Measurements from ENCODE around the gene HMGCR.

Gene HMGCR

DNA sequence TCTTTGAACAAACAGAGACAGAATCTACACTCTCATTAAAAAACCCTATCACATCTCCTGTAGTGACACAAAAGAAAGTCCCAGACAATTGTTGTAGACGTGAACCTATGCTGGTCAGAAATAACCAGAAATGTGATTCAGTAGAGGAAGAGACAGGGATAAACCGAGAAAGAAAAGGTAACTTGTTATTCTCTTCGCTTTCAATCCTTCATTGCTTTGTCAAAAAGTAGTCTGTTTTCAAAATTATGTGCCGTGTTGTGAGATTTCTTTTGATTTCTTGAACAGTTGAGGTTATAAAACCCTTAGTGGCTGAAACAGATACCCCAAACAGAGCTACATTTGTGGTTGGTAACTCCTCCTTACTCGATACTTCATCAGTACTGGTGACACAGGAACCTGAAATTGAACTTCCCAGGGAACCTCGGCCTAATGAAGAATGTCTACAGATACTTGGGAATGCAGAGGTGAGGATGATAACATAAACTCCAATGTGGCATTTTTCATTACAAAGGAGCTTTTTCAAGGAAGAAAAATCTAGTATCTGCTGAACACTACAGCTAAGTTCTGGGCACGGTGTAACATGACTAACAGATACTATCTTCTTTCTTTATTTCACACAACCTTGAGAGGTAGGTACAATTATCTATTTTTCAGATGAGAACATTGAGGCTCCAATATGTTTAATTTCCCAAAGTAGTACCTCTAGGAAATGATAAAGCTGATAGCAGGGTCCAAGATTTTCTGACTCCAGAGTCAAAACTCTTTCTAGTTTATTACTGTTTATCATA lies 14.3 kb downstream of the HMGCR start:
- no peaks in the 10 kb centered on the region for H3K9me3 ChIP-seq (replicated peaks in 1 of 11)
- no peak overlapping the region for H3K9ac ChIP-seq
- no peak overlapping the region for H3K4me2 ChIP-seq
- H4K20me1 ChIP-seq: peaks cover 0 to 18% (median 0%) of the 10 kb centered on the region in 11 experiments; a peak in 4 of 22 replicates
- no peak for TF ChIP-seq Cebpa-rat (IDR thresholded peaks at IDR 0.05)
- H3K4me1 ChIP-seq: no peaks in the 10 kb centered on the region
- H3K4me3 ChIP-seq: no peak overlapping the region
- no peak overlapping the region for H3K27ac ChIP-seq
- no peaks in the 10 kb centered on the region for H3K27me3 ChIP-seq
- peaks cover 93 to 100% (median 97%) of the 10 kb centered on the region in 11 experiments for H3K36me3 ChIP-seq

DNA sequence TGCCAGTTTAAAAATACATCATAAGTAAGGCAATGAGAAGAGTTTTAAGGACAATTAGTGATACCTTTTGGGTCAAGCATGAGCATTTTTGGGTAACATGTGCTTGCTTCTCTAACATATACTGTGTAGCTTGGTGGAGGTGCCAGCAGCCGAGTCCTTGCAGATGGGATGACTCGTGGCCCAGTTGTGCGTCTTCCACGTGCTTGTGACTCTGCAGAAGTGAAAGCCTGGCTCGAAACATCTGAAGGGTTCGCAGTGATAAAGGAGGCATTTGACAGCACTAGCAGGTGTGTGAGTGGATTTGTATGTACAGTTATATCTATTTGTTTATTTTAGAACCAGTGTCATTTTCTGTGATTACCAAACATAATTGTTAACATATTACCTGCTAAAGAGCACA lies 18.2 kb downstream of the HMGCR start:
- Histone ChIP-seq H4K20me1 (peaks cover 0 to 15% (median 0%) of the 10 kb centered on the region in 11 experiments; a peak in 4 of 22 replicates), H3K4me3 (no peak overlapping the region), H3K4me1 (no peaks in the 10 kb centered on the region), H3K27ac (no peak overlapping the region), H3K9ac (no peak overlapping the region), H3K27me3 (no peaks in the 10 kb centered on the region), H3K4me2 (no peak overlapping the region), H3K9me3 (replicated peaks in 1 of 11) (no peaks in the 10 kb centered on the region), H3K36me3 (peaks cover 97 to 100% (median 99%) of the 10 kb centered on the region in 11 experiments)
- no peak for TF ChIP-seq Cebpa-rat (IDR thresholded peaks at IDR 0.05)

DNA sequence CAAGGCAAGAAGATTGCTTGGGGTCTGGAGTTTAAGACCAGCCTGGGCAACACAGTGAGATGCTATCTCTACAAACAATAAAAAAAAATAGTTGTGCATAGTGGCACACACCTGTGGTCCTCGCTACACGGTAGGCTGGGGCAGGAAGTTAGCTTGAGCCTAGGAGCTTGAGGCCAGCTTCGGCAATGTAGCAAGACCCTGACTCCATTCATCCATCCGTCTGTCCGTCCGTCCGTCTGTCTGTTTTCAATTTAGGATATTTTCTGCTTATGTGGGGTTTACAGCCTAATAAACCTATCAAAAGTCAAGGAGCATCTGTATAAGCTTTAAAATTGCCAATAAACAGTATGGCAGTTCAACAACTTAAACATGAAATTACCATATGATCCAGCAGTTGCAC lies 19.7 kb downstream of the HMGCR start:
- peaks cover 96 to 100% (median 99%) of the 10 kb centered on the region in 11 experiments for H3K36me3 ChIP-seq
- H3K9me3 ChIP-seq (replicated peaks in 1 of 11): no peaks in the 10 kb centered on the region
- peaks cover 0 to 9% (median 0%) of the 10 kb centered on the region in 11 experiments; a peak in 4 of 22 replicates for H4K20me1 ChIP-seq
- no peaks in the 10 kb centered on the region for H3K4me1 ChIP-seq
- no peak overlapping the region for H3K9ac ChIP-seq
- H3K27me3 ChIP-seq: no peaks in the 10 kb centered on the region
- TF ChIP-seq Cebpa-rat (IDR thresholded peaks at IDR 0.05): no peak
- H3K4me2 ChIP-seq: no peak overlapping the region
- H3K4me3 ChIP-seq: no peak overlapping the region
- H3K27ac ChIP-seq: no peak overlapping the region

DNA sequence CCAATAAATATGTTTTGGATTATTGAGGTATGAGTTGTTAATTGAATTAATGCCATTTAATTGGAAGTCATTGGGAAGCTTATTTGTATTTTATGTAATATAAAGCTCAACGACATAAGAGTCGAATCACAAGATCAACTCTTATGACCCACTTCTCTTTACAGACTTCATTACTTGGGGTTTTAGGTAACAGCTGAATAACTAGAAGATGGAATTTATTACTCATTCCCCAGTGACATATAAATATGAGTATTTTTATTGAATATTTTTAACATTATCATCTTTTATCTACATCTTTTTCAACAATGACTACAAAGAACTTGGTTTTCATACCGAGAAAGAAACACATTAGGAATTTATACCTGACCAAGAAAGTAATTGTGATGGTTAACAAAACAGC lies 21.1 kb downstream of the HMGCR start:
- Histone ChIP-seq H3K9me3 (replicated peaks in 1 of 11) (no peaks in the 10 kb centered on the region), H3K36me3 (peaks cover 95 to 100% (median 99%) of the 10 kb centered on the region in 11 experiments)

DNA sequence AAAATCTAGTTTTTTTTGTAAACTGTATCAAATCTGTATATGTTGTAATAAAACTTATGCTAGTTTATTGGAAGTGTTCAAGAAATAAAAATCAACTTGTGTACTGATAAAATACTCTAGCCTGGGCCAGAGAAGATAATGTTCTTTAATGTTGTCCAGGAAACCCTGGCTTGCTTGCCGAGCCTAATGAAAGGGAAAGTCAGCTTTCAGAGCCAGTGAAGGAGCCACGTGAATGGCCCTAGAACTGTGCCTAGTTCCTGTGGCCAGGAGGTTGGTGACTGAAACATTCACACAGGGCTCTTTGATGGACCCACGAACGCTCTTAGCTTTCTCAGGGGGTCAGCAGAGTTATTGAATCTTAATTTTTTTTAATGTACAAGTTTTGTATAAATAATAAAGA lies 24.3 kb downstream of the HMGCR start:
- no peak overlapping the region for H3K27ac ChIP-seq
- no peaks in the 10 kb centered on the region for H3K4me1 ChIP-seq
- no peak overlapping the region for H3K4me2 ChIP-seq
- no peak overlapping the region for H3K9ac ChIP-seq
- H4K20me1 ChIP-seq: peaks cover 0 to 16% (median 0%) of the 10 kb centered on the region in 11 experiments; a peak in 6 of 22 replicates
- H3K27me3 ChIP-seq: no peaks in the 10 kb centered on the region
- no peak overlapping the region for H3K4me3 ChIP-seq
- no peaks in the 10 kb centered on the region for H3K9me3 ChIP-seq (replicated peaks in 1 of 11)
- peaks cover 66 to 76% (median 74%) of the 10 kb centered on the region in 11 experiments for H3K36me3 ChIP-seq
- no peak for TF ChIP-seq Cebpa-rat (IDR thresholded peaks at IDR 0.05)

More for the DNA sequence above, 21.1 kb downstream of the HMGCR start:
- Histone ChIP-seq H3K27me3 (no peaks in the 10 kb centered on the region), H3K4me2 (no peak overlapping the region), H4K20me1 (peaks cover 0 to 10% (median 0%) of the 10 kb centered on the region in 11 experiments; a peak in 8 of 22 replicates), H3K27ac (no peak overlapping the region), H3K4me3 (no peak overlapping the region), H3K4me1 (no peaks in the 10 kb centered on the region), H3K9ac (no peak overlapping the region)
- TF ChIP-seq Cebpa-rat (IDR thresholded peaks at IDR 0.05): no peak

DNA sequence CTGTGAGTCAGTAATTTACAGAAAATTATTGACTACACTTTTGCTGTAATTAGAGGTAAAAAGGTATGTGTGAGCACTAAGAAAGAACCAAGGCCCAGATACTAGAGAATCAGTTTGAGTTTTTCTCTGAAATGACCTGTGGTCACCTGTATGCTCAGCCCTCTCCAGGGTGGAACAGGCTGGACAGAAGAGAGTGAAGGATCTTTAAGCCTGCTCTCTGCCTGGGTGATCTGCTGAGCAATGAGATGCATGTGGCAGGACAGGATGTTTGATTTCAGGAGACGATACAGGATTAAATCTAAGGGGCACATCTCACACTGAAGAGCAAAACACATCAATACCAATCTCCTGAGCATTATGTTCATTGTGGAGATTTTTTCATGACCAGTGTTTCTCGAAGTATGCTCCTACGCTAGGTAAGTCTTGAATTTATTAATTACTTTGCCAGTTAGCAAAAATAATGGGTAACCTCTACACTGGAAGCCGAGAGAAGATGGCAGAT lies 25.5 kb downstream of the HMGCR start:
- Histone ChIP-seq H3K4me3 (no peak overlapping the region), H3K27ac (no peak overlapping the region), H3K9ac (no peak overlapping the region), H3K4me2 (no peak overlapping the region), H3K9me3 (replicated peaks in 1 of 11) (no peaks in the 10 kb centered on the region), H3K4me1 (no peaks in the 10 kb centered on the region), H3K27me3 (no peaks in the 10 kb centered on the region), H4K20me1 (peaks cover 0 to 13% (median 0%) of the 10 kb centered on the region in 11 experiments; a peak in 6 of 22 replicates), H3K36me3 (peaks cover 54 to 64% (median 62%) of the 10 kb centered on the region in 11 experiments)
- no peak for TF ChIP-seq Cebpa-rat (IDR thresholded peaks at IDR 0.05)

DNA sequence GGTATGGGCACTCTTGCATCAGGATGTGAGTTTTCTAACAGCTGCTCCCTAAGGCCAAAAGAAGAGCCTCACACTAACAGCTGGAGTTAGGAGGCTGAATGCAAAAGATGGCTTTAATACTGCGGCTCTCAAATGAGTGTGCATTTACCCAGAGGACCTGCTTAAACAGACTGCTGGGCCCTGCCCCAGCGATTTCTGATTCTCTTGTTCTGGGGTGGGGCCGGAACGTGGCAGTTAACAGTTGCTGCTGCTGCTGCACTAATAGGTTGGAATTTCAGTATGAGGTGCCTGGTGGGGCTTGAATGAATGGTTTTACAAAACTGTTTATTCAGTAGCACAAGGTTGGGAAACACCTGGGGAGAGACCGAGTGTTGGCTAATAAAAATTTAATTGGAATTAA lies 26.1 kb downstream of the HMGCR start:
- no peak overlapping the region for H3K9ac ChIP-seq
- no peaks in the 10 kb centered on the region for H3K9me3 ChIP-seq (replicated peaks in 1 of 11)
- no peak for TF ChIP-seq Cebpa-rat (IDR thresholded peaks at IDR 0.05)
- H4K20me1 ChIP-seq: peaks cover 0 to 10% (median 0%) of the 10 kb centered on the region in 11 experiments; a peak in 6 of 22 replicates
- H3K36me3 ChIP-seq: peaks cover 48 to 58% (median 56%) of the 10 kb centered on the region in 11 experiments
- no peak overlapping the region for H3K4me2 ChIP-seq
- H3K4me3 ChIP-seq: no peak overlapping the region
- H3K27me3 ChIP-seq: no peaks in the 10 kb centered on the region
- no peak overlapping the region for H3K27ac ChIP-seq
- no peaks in the 10 kb centered on the region for H3K4me1 ChIP-seq

DNA sequence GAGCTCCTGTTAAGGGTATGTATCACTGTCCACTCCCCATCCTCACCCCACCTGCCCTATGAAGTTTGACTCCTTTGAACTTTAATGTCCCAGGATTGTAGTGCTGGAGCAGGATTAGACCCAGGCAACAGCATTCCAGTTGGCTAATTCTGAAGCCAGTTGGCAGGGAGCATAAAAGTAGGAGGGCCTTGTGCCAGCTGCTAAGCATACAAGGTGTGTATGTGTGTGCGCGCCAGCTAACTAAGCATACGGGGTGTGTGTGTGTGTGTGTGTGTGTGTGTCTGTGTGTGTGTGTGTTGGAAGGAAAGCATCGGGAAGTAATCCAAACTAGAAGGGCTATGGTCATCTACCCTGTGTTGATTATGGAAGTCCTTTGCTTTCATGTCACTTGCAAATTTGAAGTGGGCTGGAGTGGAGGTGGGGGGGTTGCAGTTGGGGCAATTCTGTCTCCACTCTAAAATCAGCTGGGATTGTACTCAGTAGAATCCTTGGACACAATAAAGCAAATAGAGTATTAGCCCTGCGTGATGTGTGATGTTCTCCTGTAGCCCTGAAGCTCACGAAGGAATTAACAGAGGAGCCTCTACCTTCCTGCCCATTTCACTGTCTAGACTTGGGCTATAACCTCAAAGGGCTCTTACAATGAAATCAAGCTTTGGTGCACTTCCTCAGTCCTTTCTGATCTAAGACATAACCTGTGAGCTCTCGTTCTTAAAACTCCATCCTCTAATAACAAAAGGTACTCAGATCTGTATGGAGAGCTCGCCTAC lies 26.9 kb downstream of the HMGCR start:
- no peak overlapping the region for H3K9ac ChIP-seq
- H3K36me3 ChIP-seq: peaks cover 42 to 57% (median 48%) of the 10 kb centered on the region in 11 experiments
- no peaks in the 10 kb centered on the region for H3K27me3 ChIP-seq
- TF ChIP-seq Cebpa-rat (IDR thresholded peaks at IDR 0.05): no peak
- H4K20me1 ChIP-seq: peaks cover 0 to 10% (median 0%) of the 10 kb centered on the region in 11 experiments; a peak in 6 of 22 replicates
- H3K27ac ChIP-seq: no peak overlapping the region
- H3K4me2 ChIP-seq: no peak overlapping the region
- H3K9me3 ChIP-seq (replicated peaks in 1 of 11): no peaks in the 10 kb centered on the region
- H3K4me3 ChIP-seq: no peak overlapping the region
- no peaks in the 10 kb centered on the region for H3K4me1 ChIP-seq

All from BLaER1 treated with 17β-estradiol and CSF1 and Interleukin-3, amounts not matched to agents 10 nM and 100 nM (cell line).